ENCODE results near the gene RNFT2. TPM values are rescaled to one million over a fixed set of nuclear protein-coding genes. Genes with fewer than 3 reads are reported as not detected.
"Not testable (repeated sequence)": the region's sequence is repeated elsewhere in the genome, so short reads cannot be mapped to it uniquely, and the experiment has no call there.

RNFT2 gene
- total RNA-seq, 1 experiment from 2014 or later, result 10.4 TPM

GRCh38 chr12:116719731-116720528, 18.2 kb upstream of the RNFT2 start:
- Histone ChIP-seq H3K4me3 (no peak overlapping the region), H3K27me3 (no peaks in the 10 kb centered on the region), H3K4me1 (0 out of 2 replicates have a peak, but pooled peaks cover 7% of the 10 kb centered on the region), H3K9me3 (replicated peaks) (no peaks in the 10 kb centered on the region), H3K27ac (no peak overlapping the region), H3K36me3 (no peaks in the 10 kb centered on the region; the same call in none of the 2 replicates)
- DNase-seq, result no peak

GRCh38 chr12:116722245-116722644, 15.9 kb upstream of the RNFT2 start:
- no peak overlapping the region for H3K4me3 ChIP-seq
- H3K36me3 ChIP-seq, result no peaks in the 10 kb centered on the region; the same call in none of the 2 replicates
- DNase-seq, result no peak
- no peaks in the 10 kb centered on the region for H3K9me3 ChIP-seq (replicated peaks)
- H3K27me3 ChIP-seq, result no peaks in the 10 kb centered on the region
- H3K4me1 ChIP-seq, result 0 out of 2 replicates have a peak, but pooled peaks cover 7% of the 10 kb centered on the region
- no peak overlapping the region for H3K27ac ChIP-seq

- H3K4me1 ChIP-seq, result no peaks in the 10 kb centered on the region
- H3K9me3 ChIP-seq (replicated peaks), result no peaks in the 10 kb centered on the region
- no peaks in the 10 kb centered on the region for H3K27me3 ChIP-seq
- H3K4me3 ChIP-seq, result no peak overlapping the region
- no peak for DNase-seq
- H3K27ac ChIP-seq, result no peak overlapping the region
- H3K36me3 ChIP-seq, result no peaks in the 10 kb centered on the region
Observed at GRCh38 chr12:116726694-116727093, 11.4 kb upstream of the RNFT2 start.

GRCh38 chr12:116727261-116727660, 10.9 kb upstream of the RNFT2 start:
- Histone ChIP-seq H3K27me3 (no peaks in the 10 kb centered on the region), H3K9me3 (replicated peaks) (no peaks in the 10 kb centered on the region), H3K36me3 (no peaks in the 10 kb centered on the region; the same call in 1 of the 2 replicates), H3K4me3 (no peak overlapping the region), H3K4me1 (no peaks in the 10 kb centered on the region), H3K27ac (no peak overlapping the region)
- no peak for DNase-seq

- no peak overlapping the region for H3K27ac ChIP-seq
- DNase-seq, result no peak
- no peaks in the 10 kb centered on the region for H3K9me3 ChIP-seq (replicated peaks)
- no peaks in the 10 kb centered on the region for H3K27me3 ChIP-seq
- no peaks in the 10 kb centered on the region for H3K4me1 ChIP-seq
- no peak overlapping the region for H3K4me3 ChIP-seq
- H3K36me3 ChIP-seq, result no peaks in the 10 kb centered on the region; the same call in 1 of the 2 replicates
Observed at GRCh38 chr12:116727891-116728290, 10.2 kb upstream of the RNFT2 start.

- no peak overlapping the region for H3K27ac ChIP-seq
- H3K4me3 ChIP-seq, result no peak overlapping the region
- H3K36me3 ChIP-seq, result peaks cover 5% of the 10 kb centered on the region; the same call in 1 of the 2 replicates
- H3K9me3 ChIP-seq (replicated peaks), result no peaks in the 10 kb centered on the region
- no peaks in the 10 kb centered on the region for H3K27me3 ChIP-seq
- DNase-seq, result no peak
- H3K4me1 ChIP-seq, result no peaks in the 10 kb centered on the region
Observed at GRCh38 chr12:116731801-116732200, 6.3 kb upstream of the RNFT2 start.

GRCh38 chr12:116734156-116734768, 3.9 kb upstream of the RNFT2 start:
- no peak for DNase-seq
- H3K4me1 ChIP-seq, result no peaks in the 10 kb centered on the region
- H3K27me3 ChIP-seq, result no peaks in the 10 kb centered on the region
- no peaks in the 10 kb centered on the region for H3K9me3 ChIP-seq (replicated peaks)
- H3K36me3 ChIP-seq, result peaks cover 5% of the 10 kb centered on the region; the same call in 1 of the 2 replicates
- no peak overlapping the region for H3K4me3 ChIP-seq
- H3K27ac ChIP-seq, result no peak overlapping the region

GRCh38 chr12:116735084-116735483, 3.0 kb upstream of the RNFT2 start:
- no peak for DNase-seq
- Histone ChIP-seq H3K9me3 (replicated peaks) (no peaks in the 10 kb centered on the region), H3K4me1 (no peaks in the 10 kb centered on the region), H3K4me3 (no peak overlapping the region), H3K27me3 (no peaks in the 10 kb centered on the region), H3K36me3 (peaks cover 5% of the 10 kb centered on the region; the same call in 1 of the 2 replicates), H3K27ac (no peak overlapping the region)

GRCh38 chr12:116735951-116736599, 2.0 kb upstream of the RNFT2 start:
- H3K36me3 ChIP-seq, result peaks cover 5% of the 10 kb centered on the region; the same call in 1 of the 2 replicates
- H3K9me3 ChIP-seq (replicated peaks), result no peaks in the 10 kb centered on the region
- no peaks in the 10 kb centered on the region for H3K27me3 ChIP-seq
- no peak overlapping the region for H3K4me3 ChIP-seq
- no peaks in the 10 kb centered on the region for H3K4me1 ChIP-seq
- no peak for DNase-seq
- H3K27ac ChIP-seq, result no peak overlapping the region

GRCh38 chr12:116736962-116737773, 947 bp upstream of the RNFT2 start:
- Histone ChIP-seq H3K27ac (no peak overlapping the region), H3K36me3 (0 out of 2 replicates have a peak, but pooled peaks cover 5% of the 10 kb centered on the region), H3K4me3 (peak overlapping the region; percentile 82), H3K9me3 (replicated peaks) (no peaks in the 10 kb centered on the region), H3K27me3 (no peaks in the 10 kb centered on the region), H3K4me1 (no peaks in the 10 kb centered on the region)
- DNase-seq, result peak in 1 of 2 experiments; percentile 11

GRCh38 chr12:116739381-116739887, 1.3 kb downstream of the RNFT2 start:
- no peak overlapping the region for H3K27ac ChIP-seq
- no peaks in the 10 kb centered on the region for H3K27me3 ChIP-seq
- H3K36me3 ChIP-seq, result 0 out of 2 replicates have a peak, but pooled peaks cover under 1% of the 10 kb centered on the region
- no peaks in the 10 kb centered on the region for H3K9me3 ChIP-seq (replicated peaks)
- H3K4me3 ChIP-seq, result no peak overlapping the region
- H3K4me1 ChIP-seq, result no peaks in the 10 kb centered on the region
- no peak for DNase-seq

- H3K36me3 ChIP-seq; H3K4me1 ChIP-seq; DNase-seq; H3K4me3 ChIP-seq; H3K9me3 ChIP-seq (replicated peaks); H3K27ac ChIP-seq; H3K27me3 ChIP-seq: not testable (repeated sequence)
Observed at GRCh38 chr12:116742787-116743186, 4.7 kb downstream of the RNFT2 start.

GRCh38 chr12:116744766-116745165, 6.7 kb downstream of the RNFT2 start:
- Histone ChIP-seq H3K36me3 (no peaks in the 10 kb centered on the region), H3K9me3 (replicated peaks) (no peaks in the 10 kb centered on the region), H3K27me3 (no peaks in the 10 kb centered on the region), H3K27ac (no peak overlapping the region), H3K4me1 (no peaks in the 10 kb centered on the region), H3K4me3 (no peak overlapping the region)
- no peak for DNase-seq

- Histone ChIP-seq H3K4me3 (no peak overlapping the region), H3K36me3 (no peaks in the 10 kb centered on the region), H3K27me3 (no peaks in the 10 kb centered on the region), H3K27ac (no peak overlapping the region), H3K9me3 (replicated peaks) (no peaks in the 10 kb centered on the region), H3K4me1 (no peaks in the 10 kb centered on the region)
- no peak for DNase-seq
Observed at GRCh38 chr12:116745554-116745953, 7.4 kb downstream of the RNFT2 start.
